ENCODE results near the gene TMEM47.

DNA sequence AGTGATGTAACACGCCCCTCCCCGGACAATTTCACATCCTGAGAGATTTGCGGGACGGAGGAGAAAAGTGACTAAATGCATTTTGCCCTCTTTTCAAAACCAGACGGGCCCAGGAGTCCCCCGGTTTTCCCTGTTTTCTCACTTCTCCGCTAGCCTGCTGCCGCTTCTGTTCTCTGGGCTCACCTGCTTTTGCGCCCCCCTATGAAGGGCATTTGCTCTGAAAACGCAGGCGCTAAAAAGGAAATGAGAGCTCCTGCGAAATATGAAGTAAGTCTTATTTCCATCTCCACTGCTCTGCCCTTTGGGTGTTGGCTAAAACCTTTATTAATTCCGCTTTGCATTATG lies 613 bp upstream of the TMEM47 start:
- TF ChIP-seq, protein P1, sequence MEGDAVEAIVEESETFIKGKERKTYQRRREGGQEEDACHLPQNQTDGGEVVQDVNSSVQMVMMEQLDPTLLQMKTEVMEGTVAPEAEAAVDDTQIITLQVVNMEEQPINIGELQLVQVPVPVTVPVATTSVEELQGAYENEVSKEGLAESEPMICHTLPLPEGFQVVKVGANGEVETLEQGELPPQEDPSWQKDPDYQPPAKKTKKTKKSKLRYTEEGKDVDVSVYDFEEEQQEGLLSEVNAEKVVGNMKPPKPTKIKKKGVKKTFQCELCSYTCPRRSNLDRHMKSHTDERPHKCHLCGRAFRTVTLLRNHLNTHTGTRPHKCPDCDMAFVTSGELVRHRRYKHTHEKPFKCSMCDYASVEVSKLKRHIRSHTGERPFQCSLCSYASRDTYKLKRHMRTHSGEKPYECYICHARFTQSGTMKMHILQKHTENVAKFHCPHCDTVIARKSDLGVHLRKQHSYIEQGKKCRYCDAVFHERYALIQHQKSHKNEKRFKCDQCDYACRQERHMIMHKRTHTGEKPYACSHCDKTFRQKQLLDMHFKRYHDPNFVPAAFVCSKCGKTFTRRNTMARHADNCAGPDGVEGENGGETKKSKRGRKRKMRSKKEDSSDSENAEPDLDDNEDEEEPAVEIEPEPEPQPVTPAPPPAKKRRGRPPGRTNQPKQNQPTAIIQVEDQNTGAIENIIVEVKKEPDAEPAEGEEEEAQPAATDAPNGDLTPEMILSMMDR (IDR thresholded peaks at IDR 0.05) = no peak
- no peak for TF ChIP-seq POLR2A (IDR thresholded peaks at IDR 0.05)
